ENCODE measurements around the gene CXCL12. TPM values are rescaled to one million over a fixed set of nuclear protein-coding genes. Genes with fewer than 3 reads are reported as not detected.

CXCL12 gene
- total RNA-seq, 1 experiment from 2014 or later, result 0.29 TPM

DNA sequence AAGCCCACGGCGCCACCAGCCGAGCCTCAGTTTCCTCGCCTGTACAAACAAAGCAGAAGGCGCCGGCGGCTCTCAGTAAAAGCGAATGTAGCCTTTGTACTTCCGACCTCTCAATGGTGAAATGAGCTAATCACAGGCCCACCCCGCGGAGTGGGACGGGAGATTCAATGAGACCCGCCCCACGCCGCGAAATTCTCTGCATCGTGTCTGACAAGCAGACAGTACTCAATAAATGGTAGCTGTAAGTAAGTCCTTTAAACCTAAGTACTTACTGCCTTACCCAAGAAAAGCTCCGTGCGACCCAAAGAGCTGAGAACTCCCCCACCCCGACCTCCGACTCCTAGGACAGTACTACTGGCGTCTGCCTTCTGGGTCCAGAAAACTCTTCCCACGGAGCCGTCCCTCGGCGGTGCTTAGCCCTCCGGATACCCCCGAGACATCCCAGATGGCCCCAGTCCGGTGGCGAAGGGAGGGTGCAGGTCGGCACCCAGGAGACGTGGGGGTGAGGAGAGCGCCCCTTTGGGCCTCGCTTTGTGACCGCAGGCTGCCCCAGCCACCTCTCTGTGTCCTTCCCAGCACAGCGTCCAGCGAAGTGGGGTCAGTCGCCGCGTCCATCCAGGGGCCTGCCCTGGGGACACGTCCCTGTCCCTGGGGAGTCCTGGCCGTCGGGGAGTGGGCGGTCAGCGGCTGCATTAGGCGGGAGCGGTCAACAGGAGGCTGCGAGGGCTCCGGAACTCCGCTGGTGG, 972 bp upstream of the CXCL12 start:
- no peak for DNase-seq (ENCODE audit: low read depth)

DNA sequence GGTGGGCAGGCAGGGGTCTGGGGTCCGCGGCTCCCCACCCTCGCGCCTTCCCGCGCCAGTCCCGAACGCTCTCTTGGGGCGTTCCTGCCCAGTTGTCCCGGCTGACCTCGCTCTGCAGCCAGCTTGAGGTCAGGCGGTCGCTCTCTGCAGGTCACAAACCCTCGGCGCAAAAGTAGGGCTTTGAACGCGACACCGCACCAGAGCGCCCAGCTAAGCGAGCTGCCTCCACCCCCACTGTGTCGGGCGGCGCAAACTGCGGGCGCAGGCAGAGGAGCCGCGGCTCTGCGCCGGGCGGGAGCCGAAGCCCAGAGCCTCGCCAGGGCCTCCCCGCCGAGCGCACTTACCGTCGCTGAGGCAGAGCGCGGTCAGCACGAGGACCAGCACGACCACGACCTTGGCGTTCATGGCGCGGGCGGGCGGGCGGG, 284 bp downstream of the CXCL12 start:
- no peak for DNase-seq (ENCODE audit: low read depth)

DNA sequence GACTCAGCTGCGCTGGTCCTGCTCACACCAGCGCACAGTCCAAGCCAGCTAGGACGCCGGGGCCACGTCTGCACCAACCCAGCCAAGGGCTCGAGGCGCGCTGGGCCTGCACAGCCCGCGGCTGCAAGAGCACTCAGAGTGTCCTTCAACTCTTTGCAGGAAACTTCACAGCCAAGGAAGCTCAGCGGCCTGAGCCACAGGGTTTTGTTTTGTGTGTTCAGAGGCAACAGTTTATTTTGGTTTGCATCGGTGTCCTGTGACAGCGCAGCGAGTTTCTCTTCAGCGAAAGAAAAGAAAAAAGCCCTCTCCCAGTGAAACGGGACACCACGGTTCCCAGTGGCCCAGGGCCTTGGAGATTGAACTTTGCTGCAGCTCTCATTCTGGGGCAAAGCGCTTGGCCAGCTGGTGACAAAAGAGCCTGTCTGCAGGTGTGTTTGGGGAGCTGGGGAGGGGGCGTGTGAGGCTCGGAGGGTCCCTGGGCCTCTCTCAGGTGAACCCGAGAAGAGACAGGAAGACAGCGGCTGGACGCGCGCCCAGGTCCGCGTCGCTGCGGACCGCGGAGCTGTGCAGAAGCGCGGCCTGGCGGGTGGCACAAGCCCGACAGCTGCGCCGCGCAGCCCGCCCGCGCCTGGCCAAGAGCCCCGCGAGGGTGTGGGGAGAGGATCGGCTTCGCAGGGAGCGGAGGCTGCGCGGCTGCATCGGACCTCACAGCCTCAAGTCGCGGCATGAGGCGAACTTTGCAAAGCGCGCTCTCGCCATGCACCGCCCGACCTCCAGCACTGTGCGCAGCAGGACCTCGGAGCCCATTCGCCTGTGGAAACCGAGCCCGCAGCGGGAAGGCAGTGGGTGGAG, 922 bp downstream of the CXCL12 start:
- peak; percentile 14 for DNase-seq (ENCODE audit: low read depth)

DNA sequence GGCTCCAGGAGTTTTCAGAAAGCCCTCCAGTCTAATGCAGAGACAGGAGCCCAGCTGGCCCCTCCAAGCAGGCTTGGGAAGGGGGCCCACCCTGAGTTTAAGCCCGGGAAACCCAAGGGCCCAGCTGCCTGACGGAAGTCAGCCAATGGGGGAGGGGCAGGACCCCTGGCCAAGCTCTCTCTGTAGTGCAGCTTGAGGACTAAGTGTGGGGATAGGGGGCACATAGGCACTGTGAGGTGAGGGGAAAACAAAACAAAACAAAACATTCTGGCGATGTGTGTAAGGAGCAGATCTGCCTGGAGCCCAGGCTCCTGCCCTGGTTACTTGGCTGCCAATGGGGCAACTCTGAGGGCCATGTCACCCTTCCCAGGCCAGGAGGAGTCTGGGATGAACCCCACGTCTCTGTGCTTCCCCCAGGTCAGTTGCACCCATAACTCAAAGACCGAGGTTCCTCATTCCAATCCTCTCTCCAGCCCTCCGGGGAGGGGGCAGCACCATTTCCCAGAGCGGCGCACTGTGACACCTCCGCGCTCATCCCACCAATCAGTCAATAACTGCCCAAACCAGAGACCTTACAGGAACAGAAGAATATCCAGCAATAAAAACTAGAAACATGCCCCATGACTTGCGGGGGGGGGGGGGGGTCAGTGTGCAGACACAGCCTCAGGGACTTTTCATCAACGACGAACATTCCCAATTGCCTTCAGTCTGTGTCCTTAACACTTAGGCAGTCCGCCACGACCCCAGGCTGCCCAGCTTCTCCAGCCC, 1.7 kb downstream of the CXCL12 start:
- DNase-seq (ENCODE audit: low read depth), result no peak

DNA sequence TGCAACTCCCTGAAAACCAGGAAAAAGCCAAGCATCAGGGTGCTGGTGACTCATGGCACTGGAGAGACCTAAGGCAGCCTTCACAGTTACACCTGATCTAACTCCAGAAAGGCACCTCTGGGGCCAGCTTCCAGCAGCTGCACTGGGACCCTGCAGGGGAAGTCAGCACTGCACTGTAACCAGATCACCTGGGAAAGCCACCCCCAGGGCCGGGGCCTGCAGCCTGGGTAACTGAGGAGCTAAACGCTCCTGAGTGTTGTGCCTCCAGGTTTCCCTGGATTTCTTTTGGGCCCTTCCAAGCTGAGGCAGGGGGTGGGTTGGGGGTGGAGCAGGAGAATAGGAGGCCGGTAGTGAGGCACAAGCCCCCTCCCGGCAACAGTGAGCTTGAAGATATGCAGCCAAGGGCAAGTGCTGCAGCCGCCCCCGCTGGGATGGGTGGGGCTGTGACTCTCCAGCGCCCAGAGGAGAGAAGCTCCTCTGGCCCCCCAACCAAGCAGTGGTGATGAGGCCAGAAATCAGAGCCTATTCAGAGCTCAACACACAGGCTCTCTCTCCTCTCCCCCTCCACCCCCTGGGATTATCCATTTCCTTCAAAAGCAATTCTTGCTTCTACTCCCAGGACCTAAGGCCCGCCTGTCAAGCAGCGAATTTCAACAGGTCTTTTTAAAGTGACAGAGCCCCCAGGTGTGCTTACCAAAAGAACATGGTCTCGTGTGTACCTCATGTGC, 2.6 kb downstream of the CXCL12 start:
- no peak for DNase-seq (ENCODE audit: low read depth)

DNA sequence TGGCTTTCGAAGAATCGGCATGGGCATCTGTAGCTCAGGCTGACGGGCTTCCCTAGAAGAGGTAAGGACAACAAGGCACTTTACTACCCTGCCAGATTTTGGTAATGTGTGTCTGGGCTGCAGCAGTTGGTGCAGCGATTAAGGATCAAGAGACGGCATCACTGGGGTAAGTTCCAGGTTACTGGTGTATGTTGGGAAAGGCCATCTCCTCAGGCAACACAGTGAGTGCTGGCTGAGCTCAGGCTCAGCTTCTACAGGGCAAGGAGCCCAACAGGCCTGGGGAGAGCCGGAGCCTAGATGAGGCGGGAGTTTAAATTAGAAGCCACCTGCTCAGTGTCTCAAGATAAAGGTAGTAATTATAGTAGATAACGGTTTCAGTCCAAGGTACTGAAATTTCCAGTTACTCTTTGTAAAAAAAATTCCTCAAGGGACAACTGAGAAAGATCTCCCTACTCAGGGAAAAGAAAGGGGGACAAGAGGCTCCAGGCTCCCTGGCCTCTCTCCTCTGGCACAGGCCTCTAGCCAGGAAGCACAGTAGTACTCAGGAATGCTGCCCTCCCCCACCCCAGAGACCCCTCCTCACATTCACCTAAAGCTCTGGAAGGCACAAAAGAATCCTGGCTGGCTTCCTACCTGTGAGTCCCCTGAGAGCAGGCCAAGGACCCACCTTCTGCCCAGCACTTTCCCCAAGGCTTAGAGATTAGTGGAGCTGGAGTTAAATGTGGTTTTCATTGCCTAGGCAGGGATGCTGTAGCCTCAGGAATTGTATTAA, 3.9 kb downstream of the CXCL12 start:
- DNase-seq (ENCODE audit: low read depth), result no peak

DNA sequence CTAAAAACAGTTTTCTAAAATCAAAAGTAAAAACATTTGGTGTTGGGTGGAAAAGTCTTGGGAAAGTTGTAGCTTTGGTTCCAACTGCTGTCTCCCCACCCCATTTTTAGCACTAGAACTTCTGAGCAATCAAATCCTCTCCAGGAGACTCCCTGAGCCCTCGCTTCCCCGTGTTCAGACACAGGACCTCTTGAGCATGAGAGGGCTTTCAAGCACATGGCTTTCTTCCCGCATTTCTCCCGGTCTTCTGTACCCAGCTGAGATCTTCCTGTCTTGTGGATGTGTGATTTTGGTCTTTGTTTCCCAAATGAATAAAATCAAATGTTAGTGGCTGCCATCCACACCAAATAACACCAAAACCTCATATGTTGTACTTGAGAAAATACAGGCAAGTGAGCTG, 5.0 kb downstream of the CXCL12 start:
- no peak for DNase-seq (ENCODE audit: low read depth)

DNA sequence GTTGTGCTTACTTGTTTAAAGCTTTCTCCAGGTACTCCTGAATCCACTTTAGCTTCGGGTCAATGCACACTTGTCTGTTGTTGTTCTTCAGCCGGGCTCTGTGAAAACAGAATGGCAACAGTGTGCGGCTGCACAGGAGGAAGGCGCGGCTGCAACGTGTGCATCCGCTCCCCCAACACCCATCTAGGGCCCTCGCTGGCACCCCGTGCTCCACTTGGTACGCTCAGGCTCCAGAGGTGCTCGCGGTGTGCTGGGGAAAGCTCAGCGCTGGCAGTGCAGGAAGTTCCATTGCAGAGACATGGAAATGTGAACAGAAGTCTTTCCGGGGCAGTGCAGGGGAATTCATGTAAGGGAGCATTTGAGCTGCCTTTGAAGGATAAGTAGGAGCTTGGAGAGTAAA, 6.3 kb downstream of the CXCL12 start:
- no peak for DNase-seq (ENCODE audit: low read depth)

DNA sequence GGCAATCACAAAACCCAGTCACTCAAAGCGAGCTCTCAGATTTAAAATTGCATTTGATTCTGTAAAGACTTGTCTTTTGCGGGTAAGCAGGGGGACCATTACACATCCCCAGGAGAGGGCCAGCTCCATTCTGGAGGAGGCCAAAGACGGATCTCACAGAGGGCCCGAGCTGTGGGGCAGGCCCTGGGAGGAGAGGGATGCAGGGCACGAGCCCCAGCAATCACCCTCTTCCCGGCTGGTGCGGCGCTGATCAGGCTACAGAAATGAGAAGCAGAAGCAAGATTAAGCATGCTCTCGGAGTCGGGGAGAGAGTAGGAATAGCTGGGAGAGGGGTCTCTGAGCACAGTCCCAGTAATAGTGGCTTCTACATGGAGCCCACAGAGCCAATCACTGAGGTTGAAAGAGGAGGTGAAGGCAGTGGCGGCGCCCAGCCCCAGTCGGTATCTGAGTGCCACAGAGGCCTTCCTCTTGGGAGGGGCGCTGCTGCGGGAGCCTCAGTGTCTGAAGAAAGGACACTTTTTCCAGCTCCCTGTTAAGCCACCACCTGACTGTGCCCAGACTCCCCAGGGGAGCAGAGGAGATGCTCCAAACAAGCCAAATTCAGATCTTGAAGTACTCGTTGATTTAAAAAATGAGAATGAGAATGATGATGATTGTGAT, 7.1 kb downstream of the CXCL12 start:
- no peak for DNase-seq (ENCODE audit: low read depth)

DNA sequence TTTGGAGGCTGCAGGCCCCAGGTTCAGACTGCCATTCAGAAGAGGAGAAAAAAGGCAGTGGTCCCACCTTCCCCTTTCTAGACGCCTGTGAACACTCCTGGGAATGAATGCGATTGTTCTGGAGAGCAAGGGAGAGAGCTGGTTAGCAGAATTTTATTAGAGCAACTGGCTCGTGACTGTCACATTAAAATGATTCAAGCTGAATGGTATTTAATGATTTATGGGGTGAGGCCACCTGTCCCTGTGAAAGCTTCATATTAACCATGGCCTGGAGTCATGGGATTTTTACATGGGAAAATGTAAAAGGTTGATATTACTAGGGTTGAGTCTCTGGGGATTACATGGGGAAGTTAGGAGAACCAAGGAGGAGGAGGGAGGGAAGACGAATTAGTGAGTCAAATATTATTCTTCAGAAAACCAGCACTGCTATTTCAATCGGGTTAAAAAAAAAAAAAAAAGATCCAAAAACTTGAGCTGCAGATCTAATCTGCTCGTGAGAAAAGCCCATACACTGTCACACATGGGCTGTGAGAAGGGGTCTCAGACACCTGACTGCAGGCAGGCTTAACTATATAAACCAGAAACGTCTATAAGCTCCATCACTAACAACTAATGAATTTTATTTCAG, 8.3 kb downstream of the CXCL12 start:
- DNase-seq (ENCODE audit: low read depth), result peak; percentile 81

DNA sequence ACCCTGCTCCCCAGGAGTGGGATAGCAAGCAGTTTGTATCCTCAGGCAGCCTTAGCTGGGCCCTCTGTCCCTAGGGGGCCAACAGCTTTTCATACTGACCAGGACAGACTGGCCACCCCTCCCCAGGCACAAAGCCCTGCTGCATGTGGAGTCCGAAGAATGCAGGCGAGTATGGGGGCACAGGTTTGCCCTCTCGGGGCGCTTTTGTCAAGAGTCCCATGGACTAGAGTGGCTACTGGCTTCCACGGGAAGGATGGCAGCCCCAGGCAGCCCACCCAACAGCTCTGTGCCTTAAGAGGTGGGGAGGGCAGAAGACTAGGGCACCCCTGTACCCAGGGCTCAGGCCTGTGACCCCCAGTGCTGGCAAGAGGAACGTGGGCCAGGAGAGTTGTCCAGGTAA, 10.7 kb downstream of the CXCL12 start:
- DNase-seq (ENCODE audit: low read depth), result no peak

DNA sequence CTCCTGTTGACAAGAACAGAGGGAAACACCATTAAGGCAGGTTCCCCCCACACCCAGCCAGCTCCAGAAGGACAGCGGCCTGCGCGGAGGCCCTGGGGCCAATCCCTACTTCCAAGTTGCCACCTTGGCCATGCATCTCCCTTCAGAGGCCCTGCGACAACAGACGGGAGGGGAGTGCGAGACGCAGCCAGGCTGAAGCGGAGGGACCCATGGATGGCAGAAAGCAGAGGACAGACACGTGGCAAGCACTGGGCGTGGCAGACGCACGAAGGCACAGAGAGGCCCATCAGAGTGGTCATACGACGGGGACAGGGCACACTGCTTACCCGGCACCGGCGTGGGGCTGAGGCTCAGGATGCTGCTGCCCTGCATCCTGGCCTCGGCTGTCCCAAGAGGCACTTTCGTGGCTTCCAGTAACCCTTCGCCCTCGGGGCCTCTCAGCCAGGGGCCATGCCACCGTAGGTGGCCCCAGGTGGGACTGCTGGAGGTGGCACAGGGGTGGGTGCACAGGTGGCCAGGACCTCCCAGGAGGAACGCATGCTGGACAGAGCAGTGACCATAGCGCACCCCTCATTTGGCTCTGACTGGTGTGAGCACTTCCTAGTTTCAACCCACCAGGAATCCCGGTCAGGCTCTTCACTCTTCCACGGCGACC, 11.4 kb downstream of the CXCL12 start:
- no peak for DNase-seq (ENCODE audit: low read depth)

DNA sequence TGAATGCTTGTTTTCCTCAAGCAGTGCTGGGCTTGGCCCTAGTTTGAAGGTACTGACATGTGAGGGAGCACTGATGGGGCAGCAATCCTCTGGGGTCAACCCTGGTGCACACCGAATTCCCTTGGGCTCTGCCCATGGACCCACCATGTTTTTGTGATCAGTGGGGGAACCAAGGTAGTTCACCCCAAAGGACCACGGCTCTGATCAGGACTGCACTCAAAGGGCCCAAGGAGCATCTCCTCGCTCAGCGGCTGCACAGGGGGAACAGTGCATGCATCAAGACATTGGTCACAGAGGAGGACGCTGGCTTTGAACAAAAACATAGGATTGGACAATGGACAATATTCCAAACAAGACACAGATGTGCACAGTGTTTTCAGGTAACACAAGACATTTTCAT, 12.7 kb downstream of the CXCL12 start:
- no peak for DNase-seq (ENCODE audit: low read depth)

DNA sequence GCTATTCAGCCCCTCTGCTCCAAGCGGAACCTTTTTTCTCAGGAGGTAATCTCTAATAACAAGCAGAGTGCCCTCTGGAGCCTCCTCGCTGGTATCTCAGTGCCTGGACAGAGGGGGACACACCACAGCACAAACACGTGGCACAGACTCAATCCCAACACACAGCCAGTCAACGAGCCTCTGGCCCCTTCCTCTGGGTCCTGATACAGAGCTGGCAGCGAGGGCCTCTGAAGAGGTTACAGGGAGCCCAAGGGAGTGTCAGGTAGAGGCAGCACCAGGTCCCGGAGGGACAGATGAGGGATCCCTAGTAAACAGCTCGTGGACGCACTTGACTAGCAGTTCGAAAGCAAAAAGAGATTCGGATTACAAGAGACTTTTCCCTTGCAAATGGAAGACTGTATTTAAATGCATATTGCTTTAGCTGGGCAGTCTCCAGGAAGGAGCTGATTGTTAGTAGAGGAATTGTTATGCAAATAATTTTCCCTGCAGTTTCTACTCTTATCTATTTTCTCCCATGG, 14.1 kb downstream of the CXCL12 start:
- no peak for DNase-seq (ENCODE audit: low read depth)

DNA sequence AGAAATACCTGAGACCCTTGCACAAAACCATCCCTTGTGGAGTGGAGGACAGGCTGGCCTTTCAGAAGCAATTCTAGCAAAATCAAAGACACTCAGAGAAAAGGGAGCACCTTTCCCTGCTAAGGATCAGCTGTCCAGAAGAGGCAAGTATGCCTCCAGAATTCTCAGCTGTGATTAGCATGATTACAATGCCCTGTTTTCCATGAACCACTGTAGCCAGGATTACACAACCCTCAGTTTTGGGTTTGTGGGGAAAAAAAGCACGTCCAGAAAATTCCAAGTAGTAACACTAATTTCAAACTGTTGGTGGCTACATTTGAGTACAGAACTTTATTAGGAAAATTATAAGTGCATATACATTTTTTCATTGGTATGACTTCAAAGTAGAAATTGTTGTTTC, 15.0 kb downstream of the CXCL12 start:
- DNase-seq (ENCODE audit: low read depth), result no peak

DNA sequence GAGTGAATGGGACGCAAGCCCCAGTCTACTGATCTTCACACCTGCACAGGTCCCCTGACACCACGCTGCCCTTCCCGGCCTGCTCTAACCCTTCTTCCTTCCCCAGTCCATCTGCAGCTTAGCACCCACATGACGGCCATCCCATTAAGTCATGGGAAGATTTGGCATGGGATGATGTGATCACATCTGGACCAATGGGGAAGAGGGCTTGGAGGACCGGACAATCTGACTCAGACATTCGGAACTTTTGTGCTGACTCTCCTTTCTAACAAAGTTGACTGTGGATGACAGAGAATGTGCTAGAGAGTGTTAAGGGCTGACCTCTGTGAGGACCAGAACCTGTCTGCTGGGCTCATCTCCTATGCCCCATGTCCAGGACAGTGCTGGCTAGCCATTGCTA, 15.6 kb downstream of the CXCL12 start:
- no peak for DNase-seq (ENCODE audit: low read depth)

DNA sequence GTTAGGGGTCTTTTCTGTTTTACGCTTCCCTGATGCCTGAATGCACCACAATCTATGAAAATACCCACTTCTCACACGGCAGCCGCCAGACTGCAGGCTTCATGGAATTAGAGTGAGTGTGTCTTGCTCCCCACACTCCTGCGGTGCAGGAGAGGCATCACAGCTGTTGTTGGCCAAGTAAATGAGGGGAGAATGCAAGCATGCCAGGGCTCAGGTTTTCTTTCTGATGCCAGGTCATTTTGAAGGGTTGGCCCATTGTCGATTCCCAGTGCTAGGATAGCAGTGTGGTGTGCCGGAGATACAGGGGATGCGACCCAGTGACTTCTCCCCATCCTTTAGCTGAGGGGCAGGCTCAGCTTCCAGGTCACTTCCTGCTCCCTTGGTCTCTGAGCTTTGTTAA, 16.3 kb downstream of the CXCL12 start:
- no peak for DNase-seq (ENCODE audit: low read depth)

DNA sequence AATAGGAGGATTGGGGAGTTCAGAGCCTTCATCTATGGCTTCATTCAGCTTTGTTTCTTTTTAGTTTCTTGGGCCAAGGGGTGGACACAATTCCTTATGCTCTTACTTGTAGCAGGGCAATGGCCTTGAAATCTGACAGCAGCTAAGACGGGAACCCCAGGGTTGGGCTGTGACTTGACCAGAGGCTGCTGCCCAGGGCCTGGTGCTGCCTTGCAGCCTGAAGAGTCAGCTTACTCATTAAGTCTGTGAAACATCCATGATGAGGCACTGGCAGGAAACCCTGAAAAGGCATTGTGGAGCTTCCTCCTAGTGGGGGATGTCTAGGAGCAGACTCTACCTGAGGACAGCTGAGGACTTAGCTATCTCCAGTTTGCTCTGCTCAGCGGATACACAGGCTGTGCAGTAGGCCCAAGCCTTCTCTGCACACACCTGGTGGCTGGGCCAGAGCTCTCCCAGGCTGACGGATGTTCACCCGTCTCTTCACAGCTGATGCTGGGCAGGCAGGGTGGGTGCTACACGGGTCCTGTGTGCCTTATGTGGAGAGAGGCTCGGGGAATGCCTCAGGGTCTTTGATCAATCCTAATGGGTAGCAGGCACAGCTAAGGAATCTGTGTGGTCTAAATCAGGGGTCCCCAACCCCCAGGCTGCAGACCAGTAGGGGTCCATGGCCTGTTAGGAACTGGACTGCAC, 17.8 kb downstream of the CXCL12 start:
- DNase-seq (ENCODE audit: low read depth), result no peak
